ENCODE data around the gene ZBTB7A. TPM values are rescaled to one million over a fixed set of nuclear protein-coding genes. Genes with fewer than 3 reads are reported as not detected.
A peak's percentile ranks its signal among the peaks of the same experiment; 100 is the strongest.

The ZBTB7A gene
- total RNA-seq, 1 experiment from 2014 or later, result 25.9 TPM

- POLR2A ChIA-PET (ENCODE audit: low non-redundant PET), result interaction anchor here (0.6 kb wide), 1 partner anchor 81 kb away, joined by 6 read pairs; no protein-coding TSS in a partner anchor
- BruUV-seq (replicated peaks), result no TSS peak
- H3K27ac ChIP-seq (ENCODE audit: low read depth, low read length, poor library complexity, severe bottlenecking), result peak overlapping the region; percentile 95
- H3K36me3 ChIP-seq (ENCODE audit: insufficient read depth, low read length, poor library complexity, severe bottlenecking), result peaks cover 3% of the 10 kb centered on the region
- H3K4me1 ChIP-seq (ENCODE audit: insufficient read depth, low read length, poor library complexity, severe bottlenecking), result peaks cover 11% of the 10 kb centered on the region
- peak; percentile 98 for DNase-seq (ENCODE audit: low spot score)
- TF ChIP-seq EZH2 (IDR thresholded peaks at IDR 0.05; ENCODE audit: borderline replicate concordance, low read depth, low read length, poor library complexity, severe bottlenecking) (no peak), CTCF (conservative IDR thresholded peaks at IDR 0.05; ENCODE audit: low read depth, low read length) (no peak)
- H3K4me3 ChIP-seq (ENCODE audit: low read depth, low read length, poor library complexity, severe bottlenecking), result peak overlapping the region; percentile 90
- no peaks in the 10 kb centered on the region for H3K9me3 ChIP-seq (ENCODE audit: low read depth, low read length, poor library complexity, severe bottlenecking)
- intact Hi-C loops (cut with micrococcal nuclease; ENCODE audit: unreplicated experiment), result no loop called here
- CTCF ChIA-PET, result interaction anchor here (0.9 to 1.4 kb wide), 3 partner anchors 16 to 78 kb away, joined by 3 to 11 read pairs (median 4); no protein-coding TSS in a partner anchor
- H3K27me3 ChIP-seq (replicated peaks; ENCODE audit: insufficient read depth, low read depth, low read length, poor library complexity), result no peaks in the 10 kb centered on the region
These were observed 1.1 kb downstream of the ZBTB7A start for GRCh38 chr19:4065430-4066175.

- CTCF ChIA-PET, result interaction anchor here (0.5 kb wide), 1 partner anchor 77 kb away, joined by 4 read pairs; no protein-coding TSS in a partner anchor
- Histone ChIP-seq H3K27me3 (replicated peaks; ENCODE audit: insufficient read depth, low read depth, low read length, poor library complexity) (no peaks in the 10 kb centered on the region), H3K27ac (ENCODE audit: low read depth, low read length, poor library complexity, severe bottlenecking) (peak overlapping the region; percentile 96), H3K4me3 (ENCODE audit: low read depth, low read length, poor library complexity, severe bottlenecking) (peak overlapping the region; percentile 90), H3K9me3 (ENCODE audit: low read depth, low read length, poor library complexity, severe bottlenecking) (no peaks in the 10 kb centered on the region), H3K4me1 (ENCODE audit: insufficient read depth, low read length, poor library complexity, severe bottlenecking) (peaks cover 11% of the 10 kb centered on the region), H3K36me3 (ENCODE audit: insufficient read depth, low read length, poor library complexity, severe bottlenecking) (peaks cover 3% of the 10 kb centered on the region)
- TF ChIP-seq EZH2 (IDR thresholded peaks at IDR 0.05; ENCODE audit: borderline replicate concordance, low read depth, low read length, poor library complexity, severe bottlenecking) (no peak), CTCF (conservative IDR thresholded peaks at IDR 0.05; ENCODE audit: low read depth, low read length) (no peak)
- peak; percentile 62 for DNase-seq (ENCODE audit: low spot score)
- no TSS peak for BruUV-seq (replicated peaks)
- intact Hi-C loops (cut with micrococcal nuclease; ENCODE audit: unreplicated experiment), result no loop called here
- POLR2A ChIA-PET (ENCODE audit: low non-redundant PET), result no interaction called here
These were observed 2.0 kb downstream of the ZBTB7A start for GRCh38 chr19:4064496-4065260.

GRCh38 chr19:4064149-4064495 lies 2.6 kb downstream of the ZBTB7A start:
- TF ChIP-seq EZH2 (IDR thresholded peaks at IDR 0.05; ENCODE audit: borderline replicate concordance, low read depth, low read length, poor library complexity, severe bottlenecking) (no peak), CTCF (conservative IDR thresholded peaks at IDR 0.05; ENCODE audit: low read depth, low read length) (no peak)
- POLR2A ChIA-PET (ENCODE audit: low non-redundant PET), result no interaction called here
- peaks cover 3% of the 10 kb centered on the region for H3K36me3 ChIP-seq (ENCODE audit: insufficient read depth, low read length, poor library complexity, severe bottlenecking)
- H3K4me1 ChIP-seq (ENCODE audit: insufficient read depth, low read length, poor library complexity, severe bottlenecking), result peaks cover 11% of the 10 kb centered on the region
- CTCF ChIA-PET, result no interaction called here
- BruUV-seq (replicated peaks), result no TSS peak
- H3K4me3 ChIP-seq (ENCODE audit: low read depth, low read length, poor library complexity, severe bottlenecking), result peak overlapping the region; percentile 90
- no peaks in the 10 kb centered on the region for H3K9me3 ChIP-seq (ENCODE audit: low read depth, low read length, poor library complexity, severe bottlenecking)
- intact Hi-C loops (cut with micrococcal nuclease; ENCODE audit: unreplicated experiment), result no loop called here
- peak overlapping the region; percentile 96 for H3K27ac ChIP-seq (ENCODE audit: low read depth, low read length, poor library complexity, severe bottlenecking)
- no peaks in the 10 kb centered on the region for H3K27me3 ChIP-seq (replicated peaks; ENCODE audit: insufficient read depth, low read depth, low read length, poor library complexity)
- DNase-seq (ENCODE audit: low spot score), result no peak

Measured in A673 (cell line).